Neuronal stem cell (in vitro differentiated cells): ENCODE measurements around the gene MYL9.

Source experiments
- DNase-seq: peaks from one replicate; pipeline ENCODE4 v3.0.0-alpha.2; 2013; ENCODE audit warnings: low spot score
- H2AFZ ChIP-seq: one replicate; pipeline ENCODE4 v1.6.1; 2013; ENCODE audit warnings: mild to moderate bottlenecking, low read length, inconsistent platforms
- H2AK5ac ChIP-seq: 2 replicates; pipeline ENCODE4 v1.6.1; 2013; ENCODE audit warnings: low read depth, mild to moderate bottlenecking, inconsistent platforms, low read length, moderate library complexity, mixed read lengths
- H2BK120ac ChIP-seq: 2 replicates; pipeline ENCODE4 v1.6.1; 2013; ENCODE audit warnings: low read depth, mild to moderate bottlenecking, inconsistent platforms, low read length, moderate library complexity, mixed read lengths
- H2BK12ac ChIP-seq: one replicate; pipeline ENCODE4 v1.6.1; 2013; ENCODE audit warnings: low read length, inconsistent platforms
- H2BK15ac ChIP-seq: 2 replicates; pipeline ENCODE4 v1.6.1; 2013; ENCODE audit warnings: mild to moderate bottlenecking, low read length, inconsistent platforms, mixed read lengths
- H2BK5ac ChIP-seq: one replicate; pipeline ENCODE4 v1.6.1; 2013; ENCODE audit warnings: inconsistent platforms, mild to moderate bottlenecking, low read length, moderate library complexity
- H3K14ac ChIP-seq: one replicate; pipeline ENCODE4 v1.6.1; 2013; ENCODE audit warnings: low read length, inconsistent platforms
- H3K18ac ChIP-seq: 2 replicates; pipeline ENCODE4 v1.6.1; 2013; ENCODE audit warnings: low read length, inconsistent platforms
- H3K23ac ChIP-seq: 2 replicates; pipeline ENCODE4 v1.6.1; 2013; ENCODE audit warnings: low read depth, mild to moderate bottlenecking, mixed read lengths, low read length, inconsistent platforms; ENCODE audit not compliant: poor library complexity
- H3K27ac ChIP-seq: replicated peaks from 3 replicates; pipeline ENCODE4 v1.5.1; 2013; ENCODE audit warnings: low read length, inconsistent platforms
- H3K27me3 ChIP-seq, 3 experiments: 2 replicates each; pipeline ENCODE4 v1.6.1; 2013; ENCODE audit warnings: low read length in 3 of 3, mild to moderate bottlenecking in 2 of 3, inconsistent platforms in 1 of 3, low read depth in 1 of 3, mixed read lengths in 1 of 3, moderate library complexity in 1 of 3; ENCODE audit not compliant: control insufficient read depth in 3 of 3, insufficient read depth in 3 of 3
- H3K36me3 ChIP-seq, 2 donors: replicated peaks in 1 of 2; 2 replicates each; pipeline ENCODE4 v1.6.1; 2013; ENCODE audit warnings: low read length in 2 of 2; ENCODE audit not compliant: control insufficient read depth in 2 of 2, insufficient read depth in 2 of 2
- H3K4ac ChIP-seq: 2 replicates; pipeline ENCODE4 v1.6.1; 2013; ENCODE audit warnings: inconsistent platforms, mild to moderate bottlenecking, low read length, moderate library complexity
- H3K4me1 ChIP-seq, 2 donors: 1 replicate in 1 of 2; 2 replicates in 1 of 2; pipeline ENCODE4 v1.6.1; 2013; ENCODE audit warnings: low read length in 2 of 2, low read depth in 1 of 2; ENCODE audit not compliant: control insufficient read depth in 2 of 2, insufficient read depth in 1 of 2
- H3K4me2 ChIP-seq: one replicate; pipeline ENCODE4 v1.6.1; 2013; ENCODE audit warnings: mild to moderate bottlenecking, low read length, inconsistent platforms; ENCODE audit not compliant: insufficient read depth, poor library complexity, severe bottlenecking
- H3K4me3 ChIP-seq, 2 donors: 2 replicates each; pipeline ENCODE4 v1.5.1; 2013; ENCODE audit warnings: low read length in 2 of 2, mild to moderate bottlenecking in 2 of 2, inconsistent platforms in 1 of 2, moderate library complexity in 1 of 2
- H3K79me1 ChIP-seq: one replicate; pipeline ENCODE4 v1.6.1; 2013; ENCODE audit warnings: low read depth, mild to moderate bottlenecking, inconsistent platforms, low read length, moderate library complexity
- H3K9ac ChIP-seq: one replicate; pipeline ENCODE4 v1.6.1; 2013; ENCODE audit warnings: mild to moderate bottlenecking, low read depth, low read length, inconsistent platforms; ENCODE audit not compliant: poor library complexity
- H3K9me3 ChIP-seq, 2 donors: replicated peaks in 1 of 2; 2 replicates each; pipeline versions ENCODE3 to v1.6.1; 2013; ENCODE audit warnings: low read length in 2 of 2, mild to moderate bottlenecking in 2 of 2, inconsistent platforms in 1 of 2, low read depth in 1 of 2, mixed read lengths in 1 of 2, moderate library complexity in 1 of 2; ENCODE audit not compliant: control insufficient read depth in 2 of 2, insufficient read depth in 1 of 2
- H4K8ac ChIP-seq: one replicate; pipeline ENCODE4 v1.6.1; 2013; ENCODE audit warnings: low read depth, mild to moderate bottlenecking, inconsistent platforms, low read length, moderate library complexity
- H4K91ac ChIP-seq: one replicate; pipeline ENCODE4 v1.6.1; 2013; ENCODE audit warnings: low read length, low read depth, mild to moderate bottlenecking, inconsistent platforms; ENCODE audit not compliant: poor library complexity
- WGBS, 2 donors: extraction: QIAGEN DNeasy Blood & Tissue Kit; methylation state at CpG; one replicate each; pipeline ENCODE4 v1.1.7; 2013; ENCODE audit warnings: missing lambda C conversion rate in 2 of 2, mixed read lengths in 1 of 2; ENCODE audit not compliant: insufficient read length in 2 of 2, insufficient replicate concordance in 1 of 2; ENCODE audit errors: extremely low coverage in 2 of 2; 5-methylcytosine and 5-hydroxymethylcytosine counted together

The MYL9 gene

DNA sequence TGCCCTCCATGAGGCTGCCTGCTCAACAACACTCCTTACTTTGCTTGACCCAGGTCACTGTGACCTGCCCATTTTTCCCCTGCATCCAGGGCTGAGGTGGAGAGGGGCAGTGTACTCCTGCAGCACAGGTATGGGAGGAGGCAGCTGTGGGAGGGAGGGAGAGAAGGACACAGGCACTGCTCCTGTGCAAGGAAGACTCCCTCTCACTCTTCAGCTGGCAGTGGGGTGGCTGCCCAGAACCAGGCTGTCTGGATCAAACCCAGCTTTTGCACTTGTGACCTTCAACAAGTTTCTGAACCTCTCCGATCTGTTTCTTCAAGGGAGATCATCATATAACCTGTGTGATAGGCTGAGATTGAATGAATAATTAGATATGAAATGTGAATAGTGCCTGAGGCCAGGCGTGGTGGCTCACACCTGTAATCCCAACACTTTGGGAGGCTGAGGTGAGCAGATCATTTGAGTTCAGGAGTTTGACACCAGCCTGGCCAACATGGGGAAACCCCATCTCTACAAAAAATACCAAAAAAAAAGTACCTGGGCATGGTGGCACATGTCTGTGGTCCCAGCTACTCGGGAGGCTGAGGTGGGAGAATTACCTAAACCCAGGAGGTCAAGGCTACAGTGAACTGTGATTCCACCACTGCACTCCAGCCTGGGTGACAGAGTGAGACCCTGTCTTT is 46.2 kb downstream of the MYL9 start:
- WGBS, 2 donors: no CpG with 5 or more reads among the region's 3 CpGs
- Histone ChIP-seq H2BK15ac (no peak overlapping the region), H3K4me1 (no peaks in the 10 kb centered on the region), H3K4ac (no peak overlapping the region), H4K8ac (no peak overlapping the region), H3K36me3 (peaks cover 36 to 92% of the 10 kb centered on the region in 2 donors), H3K9ac (no peak overlapping the region), H2AK5ac (no peak overlapping the region), H3K23ac (no peak overlapping the region), H3K79me1 (peaks cover 9% of the 10 kb centered on the region), H3K27ac (no peak overlapping the region), H4K91ac (no peak overlapping the region), H3K4me2 (no peak overlapping the region), H2AFZ (no peak overlapping the region), H2BK12ac (no peak overlapping the region), H3K14ac (no peak overlapping the region), H2BK5ac (no peak overlapping the region), H3K18ac (no peak overlapping the region), H3K27me3 (no peaks in the 10 kb centered on the region), H3K4me3 (no peak overlapping the region), H2BK120ac (no peak overlapping the region), H3K9me3 (no peaks in the 10 kb centered on the region)
- DNase-seq: no peak

DNA sequence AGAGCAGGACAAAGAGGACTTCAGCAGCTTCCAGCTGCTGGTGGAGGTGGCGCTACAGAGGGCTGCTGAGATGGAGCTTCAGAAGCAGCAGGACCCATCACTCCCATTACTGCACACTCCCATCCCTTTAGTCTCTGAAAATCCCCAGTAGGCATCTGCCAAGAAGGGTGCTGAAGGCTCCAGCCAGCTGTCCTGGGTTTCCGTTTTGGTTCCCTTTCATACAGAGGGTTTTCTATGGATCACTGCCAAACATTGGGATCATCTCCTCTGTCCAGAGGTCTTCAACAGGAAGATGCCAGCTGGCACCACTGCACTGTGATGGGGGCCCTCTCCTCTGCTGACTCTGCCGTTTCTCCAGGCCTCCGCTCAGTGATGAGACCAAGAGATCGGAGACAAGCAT is 50.0 kb downstream of the MYL9 start:
- Histone ChIP-seq H3K4me1 (no peaks in the 10 kb centered on the region), H3K18ac (no peak overlapping the region), H3K79me1 (peaks cover 6% of the 10 kb centered on the region), H2AFZ (no peak overlapping the region), H2BK5ac (no peak overlapping the region), H3K9ac (no peak overlapping the region), H3K4ac (no peak overlapping the region), H3K27ac (no peak overlapping the region), H3K14ac (no peak overlapping the region), H3K4me3 (no peak overlapping the region), H3K23ac (no peak overlapping the region), H3K36me3 (peaks cover 34 to 92% of the 10 kb centered on the region in 2 donors), H2BK12ac (no peak overlapping the region), H2AK5ac (no peak overlapping the region), H2BK120ac (no peak overlapping the region), H2BK15ac (no peak overlapping the region), H4K8ac (no peak overlapping the region), H3K4me2 (no peak overlapping the region), H3K27me3 (no peaks in the 10 kb centered on the region), H4K91ac (no peak overlapping the region), H3K9me3 (no peaks in the 10 kb centered on the region)
- no CpG with 5 or more reads among the region's 5 CpGs for WGBS, 2 donors
- DNase-seq: no peak

GRCh38 chr20:36591854-36592641 is 50.7 kb downstream of the MYL9 start:
- Histone ChIP-seq H4K91ac (no peak overlapping the region), H3K9me3 (no peaks in the 10 kb centered on the region), H4K8ac (no peak overlapping the region), H3K27ac (no peak overlapping the region), H3K23ac (no peak overlapping the region), H3K27me3 (no peaks in the 10 kb centered on the region), H2BK5ac (no peak overlapping the region), H3K9ac (no peak overlapping the region), H2BK12ac (no peak overlapping the region), H3K4me1 (no peaks in the 10 kb centered on the region), H2AFZ (no peak overlapping the region), H3K14ac (no peak overlapping the region), H3K4me3 (no peak overlapping the region), H3K36me3 (peaks cover 34 to 90% of the 10 kb centered on the region in 2 donors), H3K79me1 (peaks cover 4% of the 10 kb centered on the region), H2AK5ac (no peak overlapping the region), H3K18ac (no peak overlapping the region), H2BK15ac (no peak overlapping the region), H2BK120ac (no peak overlapping the region), H3K4me2 (no peak overlapping the region), H3K4ac (no peak overlapping the region)
- no peak for DNase-seq
- WGBS, 2 donors: no CpG with 5 or more reads among the region's 9 CpGs

GRCh38 chr20:36593347-36593929 is 52.1 kb downstream of the MYL9 start:
- H3K4me1 ChIP-seq: no peaks in the 10 kb centered on the region
- no peak overlapping the region for H4K91ac ChIP-seq
- H3K36me3 ChIP-seq: peaks cover 31 to 76% of the 10 kb centered on the region in 2 donors
- WGBS, 2 donors: no CpG with 5 or more reads among the region's 5 CpGs
- no peak overlapping the region for H2AFZ ChIP-seq
- H3K79me1 ChIP-seq: no peaks in the 10 kb centered on the region
- no peak overlapping the region for H4K8ac ChIP-seq
- no peak overlapping the region for H3K9ac ChIP-seq
- no peak overlapping the region for H3K18ac ChIP-seq
- H2BK15ac ChIP-seq: no peak overlapping the region
- no peak overlapping the region for H2BK12ac ChIP-seq
- H3K14ac ChIP-seq: no peak overlapping the region
- no peak overlapping the region for H3K23ac ChIP-seq
- H3K27me3 ChIP-seq: no peaks in the 10 kb centered on the region
- no peak overlapping the region for H3K4ac ChIP-seq
- no peak overlapping the region for H3K27ac ChIP-seq
- no peak overlapping the region for H3K4me3 ChIP-seq
- no peak overlapping the region for H2BK120ac ChIP-seq
- H3K9me3 ChIP-seq: no peaks in the 10 kb centered on the region
- H2BK5ac ChIP-seq: no peak overlapping the region
- DNase-seq: no peak
- H3K4me2 ChIP-seq: no peak overlapping the region
- H2AK5ac ChIP-seq: no peak overlapping the region
